GM10248 (cell line): ENCODE results near the gene TMEM80.

Experiments used
- CTCF ChIA-PET: fragments of 300-600 bp; sonication (Branson Sonifier 250); formaldehyde crosslinking; extraction: SDS; loops from one replicate; lab custom pipeline; 2021; ENCODE audit warnings: antibody characterized with exemption; lab: Yijun Ruan, JAX
- POLR2A ChIA-PET: fragments of 350-650 bp; sonication (Branson Sonifier 250); formaldehyde crosslinking; extraction: SDS; loops from one replicate; lab custom pipeline; 2020; ENCODE audit warnings: antibody characterized with exemption; lab: Yijun Ruan, JAX
- DNase-seq: peaks from one replicate; pipeline ENCODE4 v3.0.0; 2012; ENCODE audit errors: extremely low spot score
- CTCF ChIP-seq: IDR thresholded peaks from 2 replicates; pipeline ENCODE4 v1.5.1; 2012; ENCODE audit warnings: mild to moderate bottlenecking, low read depth; ENCODE audit errors: extremely low read depth, missing control alignments, control extremely low read depth

TMEM80 gene

DNA sequence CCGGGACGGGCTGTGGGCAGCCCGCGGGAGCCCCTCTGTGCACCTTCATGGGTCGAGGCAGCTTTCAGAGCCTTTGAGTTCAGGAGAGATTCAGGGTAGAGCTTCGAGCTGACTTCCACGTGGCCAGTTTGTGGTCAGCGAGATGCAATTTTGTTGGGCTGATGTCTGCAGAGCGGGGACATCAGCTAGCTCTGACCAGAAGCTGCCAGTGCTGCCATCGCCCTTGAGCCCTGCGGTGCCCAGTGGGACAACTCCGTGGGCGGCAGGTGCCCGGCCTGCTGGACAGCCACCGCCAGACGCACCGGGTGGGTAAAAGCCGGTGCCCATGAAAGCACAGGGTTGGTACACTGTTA, 52.4 kb downstream of the TMEM80 start:
- TF ChIP-seq CTCF: no peak
- DNase-seq: no peak
- CTCF ChIA-PET: interaction anchor here (0.8 to 12.5 kb wide), 7 partner anchors 9 to 194 kb away, joined by 3 to 112 read pairs (median 7); no protein-coding TSS in a partner anchor
- POLR2A ChIA-PET: no interaction called here

GRCh38 chr11:749731-750130, 54.1 kb downstream of the TMEM80 start:
- no peak for DNase-seq
- ChIA-PET CTCF (no interaction called here), POLR2A (interaction anchor here (0.7 kb wide), 1 partner anchor 55 kb away, joined by 4 read pairs; no protein-coding TSS in a partner anchor)
- no peak for TF ChIP-seq CTCF
